Left cardiac atrium (tissue), 4 donors: ENCODE measurements around the gene CDS2. TPM values are rescaled to one million over a fixed set of nuclear protein-coding genes. Genes with fewer than 3 reads are reported as not detected.
A peak's percentile ranks its signal among the peaks of the same experiment; 100 is the strongest.

ENCODE experiments used
- ATAC-seq, 2 donors: fragments of 200-7000 bp; cut with Tn5 transposase; one replicate each; pipeline ENCODE4 v1.9.1; 2020; ENCODE audit warnings: mild to moderate bottlenecking in 2 of 2, moderate library complexity in 2 of 2
- DNase-seq: peaks from one replicate; pipeline ENCODE4 v3.0.0-alpha.2; 2020
- intact Hi-C, 2 donors: fragments of 100-400 bp; cut with DNase I; formaldehyde crosslinking; loops; one replicate each; pipeline versions ENCODE4 v1.14.1 to v1.15.1; 2022 to 2023
- total RNA-seq, 2 donors: library from RNA; stranded (reverse); fragmentation: NEBNext Ultra II Directional; extraction: Animal tissue kit (Norgen Biotek cat#: 25700); gene quantifications; one replicate each; pipeline ENCODE4 v1.2.1, GENCODE V29; 2021
- donor health status: DM: no; HTN: yes; CAD: no.
- donor health status: DM: no; HTN: yes; CAD: no; lungs with severe emphysema.
- donor health status: DM: yes; HTN: yes; CAD: no.
- donor health status: Dilated cardiomyopathy.

Gene CDS2
- total RNA-seq, 2 donors from 2014 or later, result 57.7 to 77.7 TPM

- ATAC-seq, result no peak
- intact Hi-C loops, result no loop called here
- DNase-seq, result no peak
Measured at GRCh38 chr20:5116875-5117274, 9.9 kb upstream of the CDS2 start.

GRCh38 chr20:5118220-5119142 is 8.3 kb upstream of the CDS2 start:
- DNase-seq, result no peak
- no peak for ATAC-seq
- intact Hi-C loops, result no loop called here

DNA sequence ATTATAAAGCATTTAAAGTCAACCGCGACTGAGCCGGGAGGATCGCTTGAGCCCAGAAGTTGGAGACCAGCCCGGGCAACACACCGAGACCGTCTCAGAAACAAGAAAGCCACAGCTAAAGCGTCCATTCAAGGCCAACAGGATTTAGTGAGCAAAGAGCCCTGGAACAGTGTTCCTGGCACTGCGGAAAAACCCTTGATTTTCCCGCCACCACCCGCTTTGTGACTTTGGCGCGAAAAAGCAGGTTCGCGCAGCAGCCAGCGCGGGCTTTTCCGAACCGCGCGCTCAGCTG is 7.7 kb upstream of the CDS2 start:
- DNase-seq, result no peak
- intact Hi-C loops, result no loop called here
- no peak for ATAC-seq

- peak; percentile 99 for DNase-seq
- peak; percentile 99 to 100 for ATAC-seq
- intact Hi-C loops, result no loop called here
Measured at GRCh38 chr20:5119435-5120184, 7.2 kb upstream of the CDS2 start, which contains the start of gene PCNA. PCNA (minus strand) TSS chr20:5119958; CDS start chr20:5119798, 160 bp downstream.

DNA sequence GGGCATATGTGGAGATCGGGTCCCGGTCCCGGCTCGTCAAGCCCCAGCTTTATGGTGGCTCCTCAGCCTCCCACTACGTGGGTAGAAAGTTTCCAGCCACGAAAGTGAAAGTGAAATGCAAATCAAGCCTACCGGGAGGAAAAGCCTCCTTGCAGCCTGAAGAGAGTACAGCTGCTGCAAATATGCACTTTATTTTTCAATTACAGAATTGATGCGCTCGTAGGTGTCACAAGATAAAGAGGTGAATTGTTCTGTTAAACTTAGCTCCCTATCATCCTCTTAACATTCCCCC is 6.7 kb upstream of the CDS2 start:
- ATAC-seq, result no peak
- DNase-seq, result no peak
- intact Hi-C loops, result no loop called here

DNA sequence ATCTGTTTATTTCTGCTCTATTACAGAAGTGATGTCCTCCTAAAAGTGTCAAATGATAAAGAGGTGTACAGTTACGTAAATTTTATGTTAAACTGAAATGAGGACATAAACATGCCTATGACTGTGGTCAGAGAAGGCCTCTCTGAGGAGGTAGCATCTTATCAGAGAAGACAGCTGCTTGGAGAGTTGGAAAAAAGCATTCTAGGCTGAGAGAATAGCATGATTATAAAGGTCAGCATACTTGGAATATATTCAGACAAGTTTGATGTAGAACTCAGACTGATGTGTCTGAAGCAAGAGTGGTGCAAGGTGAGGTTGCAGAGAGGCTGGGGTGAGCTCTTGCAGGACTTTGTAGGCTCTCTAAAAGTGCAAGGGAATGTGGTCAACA is 3.9 kb upstream of the CDS2 start:
- ATAC-seq (no peak), DNase-seq (no peak)
- intact Hi-C loops, result no loop called here

GRCh38 chr20:5127204-5127858 is 523 bp downstream of the CDS2 start:
- DNase-seq (peak; percentile 47), ATAC-seq (peak; percentile 27 to 43)
- intact Hi-C loops, result loop anchor here in 1 of 2 donors (5.0 kb wide), 2 partner anchors 50 to 65 kb away; no protein-coding TSS in a partner anchor

GRCh38 chr20:5127859-5128424 is 1.1 kb downstream of the CDS2 start:
- intact Hi-C loops, result loop anchor here in 1 of 2 donors (5.0 kb wide), 2 partner anchors 49 to 64 kb away; no protein-coding TSS in a partner anchor
- DNase-seq, result no peak
- ATAC-seq, result no peak

- intact Hi-C loops, result loop anchor here in 1 of 2 donors (5.0 kb wide), 2 partner anchors 48 to 63 kb away; no protein-coding TSS in a partner anchor
- ATAC-seq, result no peak
Measured at GRCh38 chr20:5128886-5129285, 2.1 kb downstream of the CDS2 start.

DNA sequence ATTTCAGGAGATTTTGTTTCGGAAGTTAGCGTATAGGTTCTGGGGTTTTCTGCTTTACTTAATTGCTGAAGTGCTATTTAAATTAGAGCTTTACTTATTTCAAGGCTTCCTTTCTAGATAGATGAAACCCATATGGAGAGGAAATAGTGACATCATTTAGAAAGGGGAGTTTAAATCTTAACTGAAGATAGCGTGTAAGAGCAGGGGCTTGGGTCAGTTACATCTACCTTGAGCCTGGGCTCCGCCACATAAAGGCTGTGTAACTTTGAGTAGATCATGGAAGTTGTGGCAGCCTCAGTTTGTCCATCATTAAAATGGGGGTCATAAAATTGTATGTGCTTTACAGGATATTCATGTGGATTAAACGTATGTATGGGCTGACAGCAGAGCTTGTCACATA is 4.7 kb downstream of the CDS2 start:
- ATAC-seq, result no peak
- intact Hi-C loops, result no loop called here

More at GRCh38 chr20:5128886-5129285, 2.1 kb downstream of the CDS2 start:
- no peak for DNase-seq

GRCh38 chr20:5133998-5134397 is 7.2 kb downstream of the CDS2 start:
- intact Hi-C loops, result no loop called here
- DNase-seq (no peak), ATAC-seq (no peak)

More for the DNA sequence above, 4.7 kb downstream of the CDS2 start:
- DNase-seq, result no peak

- DNase-seq, result no peak
- ATAC-seq, result peak; percentile 61 to 66
- intact Hi-C loops, result no loop called here
Measured at GRCh38 chr20:5135363-5136012, 8.7 kb downstream of the CDS2 start.

- no peak for DNase-seq
- peak in 1 of 2 donors; percentile 15 for ATAC-seq
- intact Hi-C loops, result no loop called here
Measured at GRCh38 chr20:5136096-5136495, 9.3 kb downstream of the CDS2 start.

DNA sequence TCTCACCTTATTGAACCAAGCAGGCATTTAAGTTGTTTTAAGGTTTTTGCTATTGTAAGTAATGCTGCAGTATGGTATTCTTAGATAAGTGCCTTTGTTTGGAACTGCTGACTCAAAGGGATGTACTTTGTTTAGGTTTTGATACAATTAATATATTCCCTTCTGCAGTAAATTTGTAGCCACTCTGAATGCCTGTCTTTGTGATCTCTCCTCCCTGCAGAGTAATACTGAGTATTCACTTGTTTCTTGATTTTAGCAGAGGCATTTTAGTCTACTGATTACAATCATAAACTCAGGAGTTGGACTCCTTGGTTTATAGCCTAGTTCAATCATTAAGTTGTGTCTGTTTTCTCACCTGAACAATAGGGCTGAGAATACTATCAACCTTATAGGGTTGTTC is 13.4 kb downstream of the CDS2 start:
- intact Hi-C loops, result no loop called here
- no peak for DNase-seq

GRCh38 chr20:5141615-5142014 is 14.8 kb downstream of the CDS2 start:
- intact Hi-C loops, result no loop called here
- DNase-seq (no peak), ATAC-seq (no peak)

More for the DNA sequence above, 13.4 kb downstream of the CDS2 start:
- ATAC-seq, result no peak

GRCh38 chr20:5143851-5144250 is 17.0 kb downstream of the CDS2 start:
- DNase-seq, result no peak
- intact Hi-C loops, result no loop called here
- ATAC-seq, result no peak

GRCh38 chr20:5145365-5146098 is 18.7 kb downstream of the CDS2 start:
- ATAC-seq (no peak), DNase-seq (no peak)
- intact Hi-C loops, result no loop called here

DNA sequence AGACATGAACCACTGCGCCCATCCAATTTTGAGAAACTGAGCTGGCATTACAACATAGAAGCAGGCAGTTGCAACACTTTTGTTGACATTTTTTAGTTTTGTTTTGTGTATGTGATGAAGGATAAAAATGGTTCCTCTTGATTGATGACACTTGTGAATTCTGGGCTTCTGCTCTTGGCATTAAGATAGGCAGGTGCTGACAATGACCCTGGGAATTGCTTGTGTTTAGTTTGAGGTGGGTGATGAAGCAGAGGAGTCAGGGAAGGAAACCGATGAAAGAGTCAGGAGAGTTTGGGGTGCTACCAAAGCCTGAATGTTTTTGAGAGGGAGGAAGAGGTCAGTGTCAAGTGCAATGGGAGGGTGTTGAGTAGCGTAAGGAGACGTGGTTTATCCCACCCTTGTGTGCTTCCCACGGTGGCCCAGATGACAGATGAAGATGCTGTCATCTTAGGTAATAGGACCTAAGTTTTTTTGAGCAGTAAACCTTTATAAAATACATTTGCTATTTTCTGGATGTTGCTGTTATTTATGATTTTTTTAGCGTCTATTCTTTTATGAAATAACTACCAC is 19.4 kb downstream of the CDS2 start:
- intact Hi-C loops, result no loop called here
- ATAC-seq, result no peak
- DNase-seq, result no peak
